ENCODE measurements around the gene SCG3. TPM values are rescaled to one million over a fixed set of nuclear protein-coding genes. Genes with fewer than 3 reads are reported as not detected.

SCG3 gene
- polyA plus RNA-seq, 6 donors from 2014 or later, result not detected

GRCh38 chr15:51737522-51738305 lies 56.4 kb downstream of the SCG3 start, which contains the start of gene LYSMD2:
Gene LYSMD2 (minus strand): TSS chr15:51737655. CDS start chr15:51737622, 33 bp downstream.
- DNase-seq (peak; percentile 80), ATAC-seq (ENCODE audit: low read depth in 2 of 2) (peak; percentile 66 to 67)
- H3K4me1 Mint-ChIP-seq, result peaks cover 44 to 56% (median 50%) of the 10 kb centered on the region in 3 donors
- H3K27me3 Mint-ChIP-seq, result no peaks in the 10 kb centered on the region
- H3K36me3 Mint-ChIP-seq, result no peaks in the 10 kb centered on the region
- peak within 1 kb of the TSS; percentile 88 to 96 (median 95) for H3K4me3 Mint-ChIP-seq
- no peaks in the 10 kb centered on the region for H3K9me3 Mint-ChIP-seq
- H3K27ac Mint-ChIP-seq, result peak within 1 kb of the TSS; percentile 92 to 97 (median 96)

DNA sequence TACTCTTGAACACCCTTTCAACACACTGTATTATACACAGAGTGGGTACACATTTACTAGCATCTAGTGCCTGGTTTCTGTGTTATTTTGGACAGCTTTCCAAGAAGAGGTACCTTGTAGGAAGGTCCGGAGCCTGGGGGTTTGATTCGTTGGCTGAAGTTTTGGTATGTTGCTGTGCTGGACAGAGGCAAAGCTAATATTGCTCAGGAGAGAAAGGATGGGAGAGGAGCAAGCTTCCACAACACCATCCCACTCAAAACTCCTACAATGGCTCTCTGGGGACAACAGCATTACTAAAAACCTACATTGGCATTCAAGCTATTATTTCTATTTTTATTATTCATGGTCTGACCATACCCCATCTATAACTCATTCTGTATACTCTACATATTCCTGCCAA lies 57.2 kb downstream of the SCG3 start:
- H3K4me1 Mint-ChIP-seq, result peaks cover 35 to 48% (median 42%) of the 10 kb centered on the region in 3 donors
- no peaks in the 10 kb centered on the region for H3K27me3 Mint-ChIP-seq
- no peaks in the 10 kb centered on the region for H3K36me3 Mint-ChIP-seq
- H3K27ac Mint-ChIP-seq, result peak overlapping the region; percentile 13 to 97 (median 88)
- DNase-seq (no peak), ATAC-seq (ENCODE audit: low read depth in 2 of 2) (no peak)
- H3K9me3 Mint-ChIP-seq, result no peaks in the 10 kb centered on the region
- H3K4me3 Mint-ChIP-seq, result peak overlapping the region; percentile 77 to 96 (median 90)

DNA sequence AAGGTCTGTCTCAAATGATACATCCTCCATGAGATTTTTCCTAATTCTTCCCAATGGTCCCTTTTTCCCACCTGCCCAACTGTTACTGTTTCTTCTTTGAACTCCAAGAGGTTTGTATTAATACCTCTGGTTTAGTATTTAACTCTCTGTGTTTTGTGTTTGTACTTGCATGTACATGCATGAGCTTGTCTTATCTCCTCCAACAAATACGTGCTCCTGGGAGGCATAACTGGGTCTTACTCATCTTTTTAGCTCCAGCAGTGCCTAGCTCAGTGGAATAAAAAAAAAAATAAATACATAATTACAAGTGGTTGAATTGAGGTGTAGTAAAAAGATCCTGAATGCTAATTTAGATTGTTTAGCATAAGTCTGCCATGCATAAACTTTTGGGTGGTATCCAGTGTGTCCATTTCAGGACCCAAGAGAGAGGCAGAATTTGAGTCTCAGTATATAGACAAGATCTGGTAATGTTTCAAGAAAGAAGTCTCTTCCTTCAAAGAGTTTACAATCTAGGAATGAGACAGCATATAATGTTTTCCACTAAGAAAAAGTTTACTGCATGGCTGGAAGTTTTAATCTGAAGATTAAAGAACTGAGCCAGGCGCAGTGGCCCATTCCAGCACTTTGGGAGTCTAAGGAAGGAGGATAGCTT lies 57.9 kb downstream of the SCG3 start:
- Mint-ChIP-seq H3K27ac (peak overlapping the region; percentile 24 to 97 (median 88)), H3K36me3 (no peaks in the 10 kb centered on the region), H3K4me3 (peak overlapping the region in 6 of 8 donors; percentile 54 to 94 (median 87)), H3K4me1 (peaks cover 33 to 41% (median 36%) of the 10 kb centered on the region in 3 donors), H3K27me3 (no peaks in the 10 kb centered on the region), H3K9me3 (no peaks in the 10 kb centered on the region)
- no peak for ATAC-seq (ENCODE audit: low read depth in 2 of 2)
- no peak for DNase-seq

GRCh38 chr15:51749307-51749706 lies 68.0 kb downstream of the SCG3 start:
- Mint-ChIP-seq H3K4me1 (peaks cover 19 to 34% (median 29%) of the 10 kb centered on the region in 3 donors), H3K27ac (no peak overlapping the region), H3K27me3 (peaks cover 0 to 4% (median 0%) of the 10 kb centered on the region in 3 donors)

GRCh38 chr15:51750186-51750585 lies 68.9 kb downstream of the SCG3 start:
- Mint-ChIP-seq H3K27ac (peak overlapping the region in 2 of 6 donors; percentile 6 to 30), H3K4me1 (peaks cover 22 to 37% (median 29%) of the 10 kb centered on the region in 3 donors), H3K27me3 (peaks cover 0 to 4% (median 1%) of the 10 kb centered on the region in 3 donors), H3K36me3 (no peaks in the 10 kb centered on the region), H3K9me3 (no peaks in the 10 kb centered on the region), H3K4me3 (peak overlapping the region in 6 of 8 donors; percentile 71 to 94 (median 86))
- no peak for ATAC-seq (ENCODE audit: low read depth in 2 of 2)
- DNase-seq, result no peak

More at GRCh38 chr15:51749307-51749706, 68.0 kb downstream of the SCG3 start:
- Mint-ChIP-seq H3K9me3 (no peaks in the 10 kb centered on the region), H3K36me3 (no peaks in the 10 kb centered on the region), H3K4me3 (peak overlapping the region in 1 of 8 donors; percentile 84)
- no peak for DNase-seq
- no peak for ATAC-seq (ENCODE audit: low read depth in 2 of 2)

DNA sequence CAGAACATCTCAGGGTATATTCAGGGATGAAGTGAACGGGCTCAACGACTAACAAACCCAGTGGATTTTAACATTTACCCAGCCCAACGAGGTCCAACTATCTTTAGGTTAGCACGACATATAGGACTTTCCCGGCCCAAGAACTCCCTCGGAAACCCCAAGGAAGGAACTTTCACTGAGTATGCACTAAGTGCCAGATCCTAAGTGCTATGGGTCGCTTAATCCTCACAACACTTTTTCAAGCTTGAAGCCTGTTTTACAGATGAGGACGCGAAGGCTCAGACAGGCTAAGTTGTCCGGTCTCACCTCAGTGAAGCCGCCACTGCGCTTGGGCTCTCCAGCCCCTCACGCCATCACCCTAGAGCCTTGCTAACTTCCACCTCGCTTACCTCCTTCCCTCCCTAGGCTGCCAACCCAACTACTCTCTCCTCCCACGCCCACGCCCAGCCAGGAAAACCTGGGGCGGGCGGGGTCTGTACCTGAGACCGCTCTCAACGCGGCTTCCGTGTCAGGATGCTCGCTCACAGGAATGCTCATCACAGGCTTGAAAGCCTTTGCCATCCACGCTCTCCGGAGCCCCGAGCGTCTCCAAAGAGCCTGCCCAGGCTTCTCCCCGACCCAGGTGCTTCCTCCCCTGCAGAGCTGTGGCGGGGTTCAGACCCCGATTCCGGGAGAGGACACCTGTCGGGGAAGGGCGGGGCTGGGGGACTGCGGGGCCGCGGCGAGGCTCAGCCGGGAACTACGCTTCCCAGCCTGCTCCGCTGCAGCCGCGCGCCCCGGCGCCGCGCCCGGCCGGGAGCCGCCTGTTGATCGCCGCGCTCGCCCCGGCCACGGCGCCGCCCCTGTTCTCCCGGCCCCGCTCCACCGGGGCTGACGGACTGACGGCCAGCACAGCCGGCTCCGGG lies 69.7 kb downstream of the SCG3 start, which contains the start of gene TMOD2:
TMOD2 (plus strand) TSS at position 806 of the 905 bp plus-strand sequence. CDS start 14,845 bp downstream, outside the sequence.
- Mint-ChIP-seq H3K27me3 (peaks cover 0 to 5% (median 4%) of the 10 kb centered on the region in 3 donors), H3K9me3 (no peaks in the 10 kb centered on the region), H3K27ac (peak within 1 kb of the TSS; percentile 16 to 96 (median 54)), H3K4me3 (peak within 1 kb of the TSS; percentile 83 to 96 (median 90)), H3K4me1 (peaks cover 28 to 45% (median 29%) of the 10 kb centered on the region in 3 donors), H3K36me3 (no peaks in the 10 kb centered on the region)
- ATAC-seq (ENCODE audit: low read depth in 2 of 2), result peak; percentile 87
- DNase-seq, result peak; percentile 47

- H3K4me1 Mint-ChIP-seq, result peaks cover 28 to 45% (median 29%) of the 10 kb centered on the region in 3 donors
- peak overlapping the region in 3 of 6 donors; percentile 15 to 65 (median 23) for H3K27ac Mint-ChIP-seq
- no peak for DNase-seq
- H3K27me3 Mint-ChIP-seq, result peaks cover 0 to 5% (median 4%) of the 10 kb centered on the region in 3 donors
- H3K4me3 Mint-ChIP-seq, result peak overlapping the region; percentile 83 to 96 (median 90)
- ATAC-seq (ENCODE audit: low read depth in 2 of 2), result peak; percentile 44 to 52
- no peaks in the 10 kb centered on the region for H3K36me3 Mint-ChIP-seq
- H3K9me3 Mint-ChIP-seq, result no peaks in the 10 kb centered on the region
Observed at GRCh38 chr15:51751697-51752683, 70.7 kb downstream of the SCG3 start.

DNA sequence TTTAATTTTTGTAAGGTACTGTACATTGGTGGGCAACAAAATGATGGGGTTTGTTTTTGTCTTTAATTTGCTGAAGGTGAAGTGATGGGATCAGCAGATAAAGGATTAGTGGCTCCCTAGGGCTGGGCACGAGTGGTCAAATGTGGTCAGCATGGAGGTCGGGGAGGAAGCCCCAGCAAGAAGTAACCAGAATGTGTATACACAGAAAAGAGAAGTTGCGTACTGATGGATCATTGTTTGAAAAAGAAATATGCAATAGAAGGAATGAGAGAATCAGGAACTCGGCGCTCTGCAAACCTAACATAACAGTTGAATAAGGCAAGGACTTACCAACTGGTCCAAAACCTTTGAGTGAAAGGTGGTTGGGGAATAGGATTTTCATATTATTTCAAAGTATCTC lies 71.6 kb downstream of the SCG3 start:
- H3K4me1 Mint-ChIP-seq, result peaks cover 28 to 45% (median 29%) of the 10 kb centered on the region in 3 donors
- H3K27me3 Mint-ChIP-seq, result peaks cover 0 to 5% (median 0%) of the 10 kb centered on the region in 3 donors
- H3K36me3 Mint-ChIP-seq, result no peaks in the 10 kb centered on the region
- peak overlapping the region; percentile 68 to 96 (median 88) for H3K4me3 Mint-ChIP-seq
- ATAC-seq (ENCODE audit: low read depth in 2 of 2) (no peak), DNase-seq (no peak)
- H3K9me3 Mint-ChIP-seq, result no peaks in the 10 kb centered on the region
- H3K27ac Mint-ChIP-seq, result no peak overlapping the region

GRCh38 chr15:51754267-51754666 lies 73.0 kb downstream of the SCG3 start:
- ATAC-seq (ENCODE audit: low read depth in 2 of 2) (no peak), DNase-seq (no peak)
- Mint-ChIP-seq H3K4me1 (peaks cover 29 to 50% (median 40%) of the 10 kb centered on the region in 3 donors), H3K9me3 (no peaks in the 10 kb centered on the region), H3K27me3 (peaks cover 0 to 5% (median 0%) of the 10 kb centered on the region in 3 donors), H3K27ac (no peak overlapping the region), H3K4me3 (peak overlapping the region in 3 of 8 donors; percentile 2 to 88 (median 2)), H3K36me3 (peaks cover 0 to 12% of the 10 kb centered on the region in 2 donors)

DNA sequence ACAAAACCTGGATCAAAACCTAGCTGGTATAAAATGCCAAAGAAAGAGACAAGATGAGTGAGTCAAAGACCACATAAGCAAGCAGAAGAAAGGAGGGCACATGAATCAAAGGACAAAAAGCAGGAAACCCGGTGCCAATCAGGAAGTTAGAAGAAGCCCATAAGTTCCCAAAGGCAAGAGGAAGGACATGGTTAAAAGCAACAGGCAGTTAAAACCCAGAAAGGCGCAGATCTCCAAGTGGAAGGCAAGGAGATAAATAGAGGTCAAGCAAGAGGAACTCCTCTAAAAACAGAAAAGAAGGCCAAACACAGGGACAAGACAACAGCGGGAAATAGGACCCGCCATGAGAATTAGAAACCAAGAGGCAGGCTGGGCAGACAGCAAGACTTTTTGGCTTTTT lies 74.5 kb downstream of the SCG3 start:
- Mint-ChIP-seq H3K9me3 (no peaks in the 10 kb centered on the region), H3K4me3 (no peak overlapping the region), H3K36me3 (peaks cover 0 to 14% of the 10 kb centered on the region in 2 donors), H3K27me3 (peaks cover 0 to 5% (median 0%) of the 10 kb centered on the region in 3 donors), H3K4me1 (peaks cover 25 to 46% (median 40%) of the 10 kb centered on the region in 3 donors), H3K27ac (peak overlapping the region in 2 of 6 donors; percentile 22 to 52)
- ATAC-seq (ENCODE audit: low read depth in 2 of 2), result no peak
- DNase-seq, result no peak

GRCh38 chr15:51756482-51756881 lies 75.2 kb downstream of the SCG3 start:
- Mint-ChIP-seq H3K9me3 (no peaks in the 10 kb centered on the region), H3K4me1 (peaks cover 20 to 46% (median 39%) of the 10 kb centered on the region in 3 donors), H3K4me3 (peak overlapping the region in 2 of 8 donors; percentile 6 to 11), H3K27me3 (peaks cover 0 to 5% (median 0%) of the 10 kb centered on the region in 3 donors), H3K36me3 (peaks cover 0 to 14% of the 10 kb centered on the region in 2 donors), H3K27ac (peak overlapping the region in 1 of 6 donors; percentile 6)
- ATAC-seq (ENCODE audit: low read depth in 2 of 2) (no peak), DNase-seq (no peak)

Data from naive B cell (primary cell).